HepG2 (cell line): Measurements from ENCODE around the gene SLC26A5. TPM values are rescaled to one million over a fixed set of nuclear protein-coding genes. Genes with fewer than 3 reads are reported as not detected.

Experiments used
- ATAC-seq: fragments of 200-7000 bp; cut with Tn5 transposase; 3 replicates; pipeline ENCODE4 v1.9.1; 2020; ENCODE audit warnings: mild to moderate bottlenecking, moderate library complexity
- BruUV-seq: library from RNA; stranded (reverse); fragments of 400-500 nt; replicated peaks from 2 replicates; lab custom pipeline; 2021; lab: Mats Ljungman, UMichigan
- CTCF ChIA-PET: fragments of 300-600 bp; formaldehyde crosslinking; extraction: SDS; loops from one replicate; lab custom pipeline; 2021; ENCODE audit warnings: low total read pairs, inconsistent platforms, low intra/inter-chr PET ratio; lab: Yijun Ruan, JAX
- POLR2A ChIA-PET: fragments of 350-600 bp; sonication (Branson Sonifier 250); formaldehyde crosslinking; loops from one replicate; lab custom pipeline; 2020; ENCODE audit warnings: antibody characterized with exemption, inconsistent platforms; lab: Yijun Ruan, JAX
- DNase-seq: peaks from one replicate; pipeline ENCODE4 v3.0.0-alpha.2; 2015; ENCODE audit warnings: low spot score
- FAIRE-seq: peaks from 3 replicates; lab custom pipeline; 2011; peaks lifted over from hg19 to GRCh38; lab: Jason Lieb, UNC
- H2AFZ ChIP-seq: one replicate; pipeline ENCODE4 v1.6.1; 2011; ENCODE audit warnings: low read length, inconsistent platforms
- H3K27ac ChIP-seq: fragments of 300-600 bp; 3 replicates; pipeline ENCODE4 v1.8.0; 2011; ENCODE audit warnings: mixed run types, mild to moderate bottlenecking, mixed read lengths, low read length, inconsistent platforms; ENCODE audit not compliant: insufficient read depth; ENCODE audit errors: extremely low read length
- H3K27me3 ChIP-seq, 2 experiments: fragments of 200-600 bp in 1 of 2; 2 replicates in 1 of 2; 3 replicates in 1 of 2; pipeline versions ENCODE4 v1.6.0 to v1.8.0; 2011; ENCODE audit warnings: low read length in 2 of 2, mild to moderate bottlenecking in 2 of 2, moderate library complexity in 2 of 2, inconsistent platforms in 1 of 2; ENCODE audit not compliant: insufficient read depth in 2 of 2, control insufficient read depth in 1 of 2
- H3K36me3 ChIP-seq, 2 experiments: fragments of 200-600 bp in 1 of 2; replicated peaks in 1 of 2; 2 replicates in 1 of 2; 3 replicates in 1 of 2; pipeline versions ENCODE4 v1.5.1 to v1.8.0; 2011; ENCODE audit warnings: low read length in 2 of 2, inconsistent platforms in 1 of 2; ENCODE audit not compliant: insufficient read depth in 2 of 2, control insufficient read depth in 1 of 2
- H3K4me1 ChIP-seq: 2 replicates; pipeline ENCODE4 v1.5.1; 2012; ENCODE audit warnings: low read length, inconsistent platforms; ENCODE audit not compliant: insufficient read depth
- H3K4me2 ChIP-seq: 2 replicates; pipeline ENCODE4 v1.6.0; 2011; ENCODE audit warnings: low read depth, low read length, inconsistent platforms
- H3K4me3 ChIP-seq, 3 experiments: fragments of 200-600 bp in 1 of 3; sonication (generic), shearing (Covaris generic) in 1 of 3; replicated peaks in 1 of 3; 2 replicates each; pipeline ENCODE4 v1.5.1; 2011 to 2016; ENCODE audit warnings: low read length in 3 of 3, inconsistent platforms in 2 of 3, low read depth in 2 of 3, mild to moderate bottlenecking in 2 of 3, control low read depth in 1 of 3, mixed read lengths in 1 of 3; ENCODE audit not compliant: insufficient read depth in 1 of 3
- H3K79me2 ChIP-seq: one replicate; pipeline ENCODE4 v1.6.1; 2011; ENCODE audit warnings: low read length, inconsistent platforms; ENCODE audit not compliant: insufficient read depth
- H3K9ac ChIP-seq: 2 replicates; pipeline ENCODE4 v1.6.0; 2011; ENCODE audit warnings: mild to moderate bottlenecking, low read depth, low read length, inconsistent platforms; ENCODE audit not compliant: insufficient read depth
- H3K9me3 ChIP-seq: 2 replicates; pipeline ENCODE4 v1.5.1; 2012; ENCODE audit warnings: mild to moderate bottlenecking, low read length
- H4K20me1 ChIP-seq: 2 replicates; pipeline ENCODE4 v1.6.0; 2011; ENCODE audit warnings: inconsistent platforms, mild to moderate bottlenecking, low read length, moderate library complexity; ENCODE audit not compliant: insufficient read depth
- AHR ChIP-seq: IDR thresholded peaks from 2 replicates; pipeline ENCODE4 v1.6.1; 2018; ENCODE audit warnings: missing genetic modification reagents, missing compliant biosample characterization
- ERF ChIP-seq: IDR thresholded peaks from 2 replicates; pipeline ENCODE4 v1.6.1; 2018; ENCODE audit warnings: missing biosample characterization, missing genetic modification reagents
- FOXA1 ChIP-seq, 2 experiments: fragments of 450-650 bp in 1 of 2; sonication (generic) in 1 of 2; formaldehyde crosslinking in 1 of 2; IDR thresholded peaks; 2 replicates each; pipeline versions ENCODE4 v1.4.0 to v1.6.1; 2016 to 2020; ENCODE audit warnings: missing genetic modification reagents in 1 of 2
- KAT2B ChIP-seq: fragments of 150-350 bp; IDR thresholded peaks from 2 replicates; pipeline ENCODE4 v1.6.1; 2014; ENCODE audit warnings: low read depth, low read length, borderline replicate concordance
- MED13 ChIP-seq: sonication (generic); formaldehyde crosslinking; IDR thresholded peaks from 2 replicates; pipeline ENCODE4 v1.5.0; 2020; ENCODE audit warnings: missing genetic modification reagents
- MTA3 ChIP-seq: sonication (generic); formaldehyde crosslinking; IDR thresholded peaks from 2 replicates; pipeline ENCODE4 v1.4.0; 2020; ENCODE audit warnings: missing genetic modification reagents
- MTF1 ChIP-seq: sonication (generic); formaldehyde crosslinking; IDR thresholded peaks from 2 replicates; pipeline ENCODE4 v1.5.0; 2020; ENCODE audit warnings: missing genetic modification reagents
- MXI1 ChIP-seq: IDR thresholded peaks from 3 replicates; pipeline ENCODE4 v1.6.1; 2012; ENCODE audit warnings: low read depth, low read length, inconsistent platforms, borderline replicate concordance
- NCOR1 ChIP-seq: fragments of 200-600 bp; sonication (generic); IDR thresholded peaks from 2 replicates; pipeline ENCODE4 v1.7.0; 2017; ENCODE audit warnings: antibody characterized with exemption, low read length, borderline replicate concordance
- NFATC3 ChIP-seq: sonication (generic); formaldehyde crosslinking; IDR thresholded peaks from 2 replicates; pipeline ENCODE4 v1.5.1; 2020; ENCODE audit warnings: mild to moderate bottlenecking, missing genetic modification reagents
- PHF20 ChIP-seq: sonication (generic); formaldehyde crosslinking; IDR thresholded peaks from 2 replicates; pipeline ENCODE4 v1.5.0; 2020; ENCODE audit warnings: mild to moderate bottlenecking, missing genetic modification reagents
- SIX4 ChIP-seq: sonication (generic); formaldehyde crosslinking; IDR thresholded peaks from 2 replicates; pipeline ENCODE4 v1.4.0; 2020; ENCODE audit warnings: missing genetic modification reagents
- ZBTB20 ChIP-seq: sonication (generic); formaldehyde crosslinking; IDR thresholded peaks from 2 replicates; pipeline ENCODE4 v1.8.1; 2023; ENCODE audit warnings: missing genetic modification reagents, low read depth, mild to moderate bottlenecking, borderline replicate concordance
- ZBTB7A ChIP-seq: sonication (generic); formaldehyde crosslinking; IDR thresholded peaks from 2 replicates; pipeline ENCODE4 v1.8.0; 2022; ENCODE audit warnings: mild to moderate bottlenecking, missing genetic modification reagents
- ZNF143 ChIP-seq: sonication (generic); formaldehyde crosslinking; IDR thresholded peaks from 2 replicates; pipeline ENCODE4 v1.4.0; 2020; ENCODE audit warnings: missing genetic modification reagents
- ZNF329 ChIP-seq: sonication (generic); formaldehyde crosslinking; IDR thresholded peaks from 2 replicates; pipeline ENCODE4 v1.9.0; 2021; ENCODE audit warnings: low read depth, mild to moderate bottlenecking, missing genetic modification reagents
- ZNF563 ChIP-seq: sonication (generic); formaldehyde crosslinking; IDR thresholded peaks from 2 replicates; pipeline ENCODE4 v1.8.0; 2022; ENCODE audit warnings: mild to moderate bottlenecking, moderate library complexity, missing genetic modification reagents
- ZNF570 ChIP-seq: sonication (generic); formaldehyde crosslinking; IDR thresholded peaks from 2 replicates; pipeline ENCODE4 v1.4.0; 2020; ENCODE audit warnings: mild to moderate bottlenecking, missing genetic modification reagents, borderline replicate concordance
- ZNF720 ChIP-seq: sonication (generic); formaldehyde crosslinking; IDR thresholded peaks from 2 replicates; pipeline ENCODE4 v1.4.0; 2020; ENCODE audit warnings: missing genetic modification reagents
- WGBS: methylation state at CpG from one replicate; pipeline ENCODE4 v1.1.6; 2017; ENCODE audit warnings: low lambda C conversion rate; 5-methylcytosine and 5-hydroxymethylcytosine counted together
- in situ Hi-C: cut with HindIII; loops from 2 replicates; pipeline ENCODE4 v1.10.0; 2017; ENCODE audit warnings: low pct_unique_long_range_greater_than_20kb; ENCODE audit not compliant: extremely low pct_ligation_motif_present
- intact Hi-C: fragments of 100-400 bp; cut with micrococcal nuclease; formaldehyde crosslinking; loops from one replicate; pipeline ENCODE4 v1.10.0; 2022; ENCODE audit not compliant: unreplicated experiment
- polyA plus RNA-seq, 8 experiments: library from polyadenylated mRNA; depleted of rRNA in 3 of 8; stranded (reverse) in 7 of 8; unstranded in 1 of 8; fragments of >200 nt; fragmentation: Illumina TruSeq in 4 of 8; extraction: Trizol in 4 of 8; gene quantifications; 2 replicates each; pipeline versions ENCODE4 v1.2.1 to v1.2.3, GENCODE V29; 2011 to 2016; ENCODE audit warnings: low read depth in 4 of 8, missing spikeins in 1 of 8, mixed read lengths in 1 of 8; ENCODE audit not compliant: insufficient read depth in 1 of 8
- total RNA-seq, 5 experiments: library from RNA; depleted of rRNA; stranded (reverse); fragments of >200 nt; fragmentation: Illumina TruSeq; extraction: Trizol; gene quantifications; 2 replicates each; pipeline ENCODE4 v1.2.3, GENCODE V29; 2016; ENCODE audit warnings: low read depth in 1 of 5
- TF ChIP-seq, protein P1 (sequence below): sonication (generic); formaldehyde crosslinking; IDR thresholded peaks from 2 replicates; pipeline ENCODE4 v1.9.0; 2021; ENCODE audit warnings: missing genetic modification reagents, borderline replicate concordance
- TF ChIP-seq, protein P2 (sequence below): IDR thresholded peaks from 2 replicates; pipeline ENCODE4 v1.6.1; 2012; ENCODE audit warnings: inconsistent platforms
- TF ChIP-seq, protein P3 (sequence below): IDR thresholded peaks from 2 replicates; pipeline ENCODE4 v1.4.0; 2020; ENCODE audit warnings: mild to moderate bottlenecking, missing genetic modification reagents

SLC26A5 gene
- total and polyA plus RNA-seq, 2 of the 13 experiments (the other 11 are each of a cell fraction or from before 2014, with no cell fraction given): 0.08 to 0.11 TPM

DNA sequence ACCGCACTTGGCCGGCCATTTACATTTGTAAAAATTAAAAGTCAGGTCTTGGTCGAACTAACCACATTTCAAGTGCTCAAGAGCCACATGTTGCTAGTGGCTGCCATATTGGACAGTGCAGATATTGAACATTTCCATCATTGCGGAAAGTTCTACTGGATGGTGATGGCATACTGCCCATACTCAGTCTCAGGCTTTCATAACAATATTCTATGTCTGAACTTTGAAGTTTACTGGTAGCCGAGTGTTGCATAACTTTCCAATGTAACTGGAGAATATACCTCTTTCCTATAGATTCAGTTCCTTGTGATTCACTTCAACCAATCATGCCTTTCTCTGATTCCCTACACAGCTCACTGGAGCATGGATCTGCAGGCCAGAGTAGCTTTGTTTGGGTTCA lies 54.9 kb downstream of the SLC26A5 start:
- no peak overlapping the region for H3K27ac ChIP-seq
- no peak overlapping the region for H2AFZ ChIP-seq
- no peak overlapping the region for H3K9ac ChIP-seq
- 75% methylated on average over 5 of the region's 5 CpGs for WGBS
- no TSS peak for BruUV-seq
- ChIA-PET POLR2A (interaction anchor here (0.7 kb wide), 1 partner anchor 83 kb away, joined by 3 read pairs; no protein-coding TSS in a partner anchor), CTCF (no interaction called here)
- peaks cover 47% of the 10 kb centered on the region for H3K4me1 ChIP-seq
- no peaks in the 10 kb centered on the region for H3K9me3 ChIP-seq
- no peak overlapping the region for H3K4me3 ChIP-seq
- intact Hi-C loops (no loop called here), in situ Hi-C loops (no loop called here)
- H3K79me2 ChIP-seq: no peaks in the 10 kb centered on the region
- FAIRE-seq (no peak), ATAC-seq (no peak), DNase-seq (peak; percentile 31)
- no peak overlapping the region for H3K4me2 ChIP-seq
- no peaks in the 10 kb centered on the region for H3K36me3 ChIP-seq
- H4K20me1 ChIP-seq: no peaks in the 10 kb centered on the region
- H3K27me3 ChIP-seq: no peaks in the 10 kb centered on the region
- TF ChIP-seq SIX4 (CRISPR knock-in tag) (peak; percentile 67; the same call in 1 of the 2 replicates), KAT2B (no peak), NCOR1 (no peak), ZNF720 (CRISPR knock-in tag) (no peak), FOXA1 (IDR thresholded peaks at IDR 0.05) (no peak), FOXA1 (CRISPR knock-in tag; IDR thresholded peaks at IDR 0.05) (no peak), MXI1 (no peak), ERF (CRISPR knock-in tag) (no peak), ZNF570 (CRISPR knock-in tag) (no peak), AHR (CRISPR knock-in tag) (no peak), ZBTB20 (CRISPR knock-in tag) (peak; percentile 39; the same call in 1 of the 2 replicates), ZNF563 (no peak), MED13 (no peak), MTA3 (CRISPR knock-in tag) (no peak), ZNF143 (CRISPR knock-in tag) (no peak), ZNF329 (no peak), ZBTB7A (no peak), MTF1 (CRISPR knock-in tag) (no peak), PHF20 (CRISPR knock-in tag) (no peak), NFATC3 (CRISPR knock-in tag) (no peak)
- TF ChIP-seq, protein P1, sequence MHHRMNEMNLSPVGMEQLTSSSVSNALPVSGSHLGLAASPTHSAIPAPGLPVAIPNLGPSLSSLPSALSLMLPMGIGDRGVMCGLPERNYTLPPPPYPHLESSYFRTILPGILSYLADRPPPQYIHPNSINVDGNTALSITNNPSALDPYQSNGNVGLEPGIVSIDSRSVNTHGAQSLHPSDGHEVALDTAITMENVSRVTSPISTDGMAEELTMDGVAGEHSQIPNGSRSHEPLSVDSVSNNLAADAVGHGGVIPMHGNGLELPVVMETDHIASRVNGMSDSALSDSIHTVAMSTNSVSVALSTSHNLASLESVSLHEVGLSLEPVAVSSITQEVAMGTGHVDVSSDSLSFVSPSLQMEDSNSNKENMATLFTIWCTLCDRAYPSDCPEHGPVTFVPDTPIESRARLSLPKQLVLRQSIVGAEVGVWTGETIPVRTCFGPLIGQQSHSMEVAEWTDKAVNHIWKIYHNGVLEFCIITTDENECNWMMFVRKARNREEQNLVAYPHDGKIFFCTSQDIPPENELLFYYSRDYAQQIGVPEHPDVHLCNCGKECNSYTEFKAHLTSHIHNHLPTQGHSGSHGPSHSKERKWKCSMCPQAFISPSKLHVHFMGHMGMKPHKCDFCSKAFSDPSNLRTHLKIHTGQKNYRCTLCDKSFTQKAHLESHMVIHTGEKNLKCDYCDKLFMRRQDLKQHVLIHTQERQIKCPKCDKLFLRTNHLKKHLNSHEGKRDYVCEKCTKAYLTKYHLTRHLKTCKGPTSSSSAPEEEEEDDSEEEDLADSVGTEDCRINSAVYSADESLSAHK: no peak
- TF ChIP-seq, protein P2, sequence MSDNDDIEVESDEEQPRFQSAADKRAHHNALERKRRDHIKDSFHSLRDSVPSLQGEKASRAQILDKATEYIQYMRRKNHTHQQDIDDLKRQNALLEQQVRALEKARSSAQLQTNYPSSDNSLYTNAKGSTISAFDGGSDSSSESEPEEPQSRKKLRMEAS: no peak
- TF ChIP-seq, protein P3, sequence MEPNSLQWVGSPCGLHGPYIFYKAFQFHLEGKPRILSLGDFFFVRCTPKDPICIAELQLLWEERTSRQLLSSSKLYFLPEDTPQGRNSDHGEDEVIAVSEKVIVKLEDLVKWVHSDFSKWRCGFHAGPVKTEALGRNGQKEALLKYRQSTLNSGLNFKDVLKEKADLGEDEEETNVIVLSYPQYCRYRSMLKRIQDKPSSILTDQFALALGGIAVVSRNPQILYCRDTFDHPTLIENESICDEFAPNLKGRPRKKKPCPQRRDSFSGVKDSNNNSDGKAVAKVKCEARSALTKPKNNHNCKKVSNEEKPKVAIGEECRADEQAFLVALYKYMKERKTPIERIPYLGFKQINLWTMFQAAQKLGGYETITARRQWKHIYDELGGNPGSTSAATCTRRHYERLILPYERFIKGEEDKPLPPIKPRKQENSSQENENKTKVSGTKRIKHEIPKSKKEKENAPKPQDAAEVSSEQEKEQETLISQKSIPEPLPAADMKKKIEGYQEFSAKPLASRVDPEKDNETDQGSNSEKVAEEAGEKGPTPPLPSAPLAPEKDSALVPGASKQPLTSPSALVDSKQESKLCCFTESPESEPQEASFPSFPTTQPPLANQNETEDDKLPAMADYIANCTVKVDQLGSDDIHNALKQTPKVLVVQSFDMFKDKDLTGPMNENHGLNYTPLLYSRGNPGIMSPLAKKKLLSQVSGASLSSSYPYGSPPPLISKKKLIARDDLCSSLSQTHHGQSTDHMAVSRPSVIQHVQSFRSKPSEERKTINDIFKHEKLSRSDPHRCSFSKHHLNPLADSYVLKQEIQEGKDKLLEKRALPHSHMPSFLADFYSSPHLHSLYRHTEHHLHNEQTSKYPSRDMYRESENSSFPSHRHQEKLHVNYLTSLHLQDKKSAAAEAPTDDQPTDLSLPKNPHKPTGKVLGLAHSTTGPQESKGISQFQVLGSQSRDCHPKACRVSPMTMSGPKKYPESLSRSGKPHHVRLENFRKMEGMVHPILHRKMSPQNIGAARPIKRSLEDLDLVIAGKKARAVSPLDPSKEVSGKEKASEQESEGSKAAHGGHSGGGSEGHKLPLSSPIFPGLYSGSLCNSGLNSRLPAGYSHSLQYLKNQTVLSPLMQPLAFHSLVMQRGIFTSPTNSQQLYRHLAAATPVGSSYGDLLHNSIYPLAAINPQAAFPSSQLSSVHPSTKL: peak; percentile 54; the same call in 1 of the 2 replicates
